ENCODE data around the gene MSGN1.

GRCh38 chr2:17847236-17847635 is 31.0 kb downstream of the MSGN1 start:
- TF ChIP-seq CTCF (IDR thresholded peaks at IDR 0.05) (no peak), POLR2A (IDR thresholded peaks at IDR 0.05) (no peak)
